Fibroblast of mammary gland (primary cell): ENCODE measurements around the gene INPP5A.

Experiments
- DNase-seq: peaks from one replicate; pipeline ENCODE4 v3.0.0-alpha.2; 2010; ENCODE audit warnings: low read depth
- H3K4me3 ChIP-seq: 2 replicates; pipeline ENCODE4 v1.5.1; 2011; ENCODE audit warnings: low read depth, mild to moderate bottlenecking, low read length, moderate library complexity; ENCODE audit not compliant: control insufficient read depth
- CTCF ChIP-seq: conservative IDR thresholded peaks from 2 replicates; pipeline ENCODE4 v1.5.1; 2011; ENCODE audit warnings: low read depth, low read length, inconsistent platforms; ENCODE audit not compliant: control insufficient read depth, insufficient read depth

Gene INPP5A

GRCh38 chr10:132699411-132700155 lies 162.0 kb downstream of the INPP5A start:
- no peak for TF ChIP-seq CTCF
- no peak for DNase-seq
- no peak overlapping the region for H3K4me3 ChIP-seq

- peak; percentile 49 for DNase-seq
- no peak for TF ChIP-seq CTCF
- no peak overlapping the region for H3K4me3 ChIP-seq
Observed at GRCh38 chr10:132700156-132701098, 162.8 kb downstream of the INPP5A start.

GRCh38 chr10:132701099-132701845 lies 163.7 kb downstream of the INPP5A start:
- TF ChIP-seq CTCF, result no peak
- no peak for DNase-seq
- no peak overlapping the region for H3K4me3 ChIP-seq

DNA sequence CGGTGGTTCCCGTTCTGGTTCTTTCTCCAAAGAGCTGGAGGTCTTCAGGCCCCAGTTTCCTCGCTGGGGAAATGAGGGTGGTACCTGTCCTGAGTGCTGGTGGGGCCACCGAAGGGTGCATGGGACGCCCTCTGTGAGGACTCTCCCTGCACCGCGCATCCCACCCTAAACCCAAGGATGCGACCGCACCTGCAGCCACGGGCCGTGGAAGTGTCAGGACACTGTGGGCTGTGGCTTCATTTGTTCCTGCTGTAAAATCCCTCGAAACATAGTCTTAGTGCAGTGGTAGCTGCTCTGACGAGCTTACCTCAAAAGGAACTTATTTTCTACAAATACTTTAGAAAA lies 164.2 kb downstream of the INPP5A start:
- DNase-seq, result no peak
- TF ChIP-seq CTCF, result no peak
- H3K4me3 ChIP-seq, result no peak overlapping the region

GRCh38 chr10:132702601-132703418 lies 165.2 kb downstream of the INPP5A start:
- no peak overlapping the region for H3K4me3 ChIP-seq
- DNase-seq, result no peak
- no peak for TF ChIP-seq CTCF

DNA sequence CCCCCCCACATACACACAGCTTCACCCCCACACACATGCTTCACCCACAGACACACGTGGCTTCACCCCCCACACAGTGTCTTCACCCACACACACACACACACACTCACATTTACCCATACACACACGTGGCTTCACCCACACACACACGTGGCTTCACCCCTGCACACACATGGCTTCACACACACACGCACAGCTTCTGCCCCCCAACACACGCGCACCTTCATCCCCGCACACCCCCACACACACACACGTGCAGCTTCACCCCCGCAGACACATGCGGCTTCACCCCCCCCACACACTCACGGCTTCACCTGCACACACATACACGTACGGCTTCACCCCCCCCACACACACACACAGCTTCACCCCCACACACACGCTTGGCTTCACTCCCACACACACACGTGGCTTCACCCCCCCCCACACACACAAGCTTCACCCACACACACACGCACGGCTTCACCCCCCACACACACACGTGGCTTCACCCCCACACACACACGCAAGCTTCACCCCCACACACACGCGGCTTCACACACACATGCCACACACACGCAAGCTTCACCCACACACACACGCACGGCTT lies 165.9 kb downstream of the INPP5A start:
- no peak for DNase-seq
- H3K4me3 ChIP-seq, result no peak overlapping the region
- no peak for TF ChIP-seq CTCF
